ENCODE results near the gene TM4SF20.

TM4SF20 gene

GRCh38 chr2:227379095-227379494, at the start of gene TM4SF20:
Gene TM4SF20 (minus strand): TSS chr2:227379306. CDS start chr2:227379268, 38 bp downstream.
- DNase-seq (ENCODE audit: low read depth in 1 of 2, low spot score in 1 of 2): no peak

- no peak for DNase-seq (ENCODE audit: low read depth in 1 of 2, low spot score in 1 of 2)
Observed at GRCh38 chr2:227428731-227429285, 49.7 kb upstream of the TM4SF20 start.

GRCh38 chr2:227423656-227424499, 44.8 kb upstream of the TM4SF20 start:
- DNase-seq (ENCODE audit: low read depth in 1 of 2, low spot score in 1 of 2): no peak

GRCh38 chr2:227420087-227421052, 41.3 kb upstream of the TM4SF20 start:
- no peak for DNase-seq (ENCODE audit: low read depth in 1 of 2, low spot score in 1 of 2)

GRCh38 chr2:227416701-227417100, 37.6 kb upstream of the TM4SF20 start:
- DNase-seq (ENCODE audit: low read depth in 1 of 2, low spot score in 1 of 2): no peak

- DNase-seq (ENCODE audit: low read depth in 1 of 2, low spot score in 1 of 2): no peak
Observed at GRCh38 chr2:227415538-227416424, 36.7 kb upstream of the TM4SF20 start.

- DNase-seq (ENCODE audit: low read depth in 1 of 2, low spot score in 1 of 2): no peak
Observed at GRCh38 chr2:227414846-227415245, 35.7 kb upstream of the TM4SF20 start.

GRCh38 chr2:227413371-227413770, 34.3 kb upstream of the TM4SF20 start:
- no peak for DNase-seq (ENCODE audit: low read depth in 1 of 2, low spot score in 1 of 2)

- DNase-seq (ENCODE audit: low read depth in 1 of 2, low spot score in 1 of 2): no peak
Observed at GRCh38 chr2:227412877-227413276, 33.8 kb upstream of the TM4SF20 start.

- DNase-seq (ENCODE audit: low read depth in 1 of 2, low spot score in 1 of 2): no peak
Observed at GRCh38 chr2:227411990-227412350, 32.9 kb upstream of the TM4SF20 start.

- peak; percentile 30 to 75 for DNase-seq (ENCODE audit: low read depth in 1 of 2, low spot score in 1 of 2)
Observed at GRCh38 chr2:227411320-227411989, 32.3 kb upstream of the TM4SF20 start.

GRCh38 chr2:227410191-227410590, 31.1 kb upstream of the TM4SF20 start:
- no peak for DNase-seq (ENCODE audit: low read depth in 1 of 2, low spot score in 1 of 2)

- DNase-seq (ENCODE audit: low read depth in 1 of 2, low spot score in 1 of 2): no peak
Observed at GRCh38 chr2:227407591-227408151, 28.6 kb upstream of the TM4SF20 start.

GRCh38 chr2:227406177-227407031, 27.3 kb upstream of the TM4SF20 start:
- DNase-seq (ENCODE audit: low read depth in 1 of 2, low spot score in 1 of 2): no peak

GRCh38 chr2:227404585-227405271, 25.6 kb upstream of the TM4SF20 start:
- no peak for DNase-seq (ENCODE audit: low read depth in 1 of 2, low spot score in 1 of 2)

- DNase-seq (ENCODE audit: low read depth in 1 of 2, low spot score in 1 of 2): no peak
Observed at GRCh38 chr2:227402959-227403358, 23.9 kb upstream of the TM4SF20 start.

- no peak for DNase-seq (ENCODE audit: low read depth in 1 of 2, low spot score in 1 of 2)
Observed at GRCh38 chr2:227402321-227402720, 23.2 kb upstream of the TM4SF20 start.

GRCh38 chr2:227401550-227401949, 22.4 kb upstream of the TM4SF20 start:
- no peak for DNase-seq (ENCODE audit: low read depth in 1 of 2, low spot score in 1 of 2)

Measured in activated CD4-positive, alpha-beta T cell treated with anti-CD3 and anti-CD28 coated beads, Interleukin-2, amount 50 U/mL, for 24 hours (primary cell).